ENCODE data around the gene TRIO.

TRIO gene

DNA sequence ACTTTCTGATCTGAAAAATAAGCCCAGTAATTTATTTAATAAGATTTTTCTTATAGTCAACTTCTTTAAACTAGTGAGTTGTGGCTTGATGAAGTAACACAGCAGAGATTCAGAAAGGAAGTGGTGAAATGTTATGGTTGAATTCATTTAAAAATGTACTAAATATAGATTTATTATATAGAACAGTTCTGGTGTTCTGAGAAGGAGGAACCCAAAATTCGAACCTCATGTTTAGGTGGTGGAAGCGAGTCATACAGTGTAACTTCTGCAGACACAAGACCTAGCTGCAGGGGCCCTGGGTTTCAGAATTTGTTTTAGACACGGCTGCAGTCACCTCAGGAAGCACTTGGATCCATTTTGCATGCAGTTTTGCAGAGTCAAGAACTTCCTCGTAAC lies 188.2 kb downstream of the TRIO start:
- DNase-seq (ENCODE audit: low read depth, low spot score): no peak
- H3K27ac ChIP-seq: no peak overlapping the region

DNA sequence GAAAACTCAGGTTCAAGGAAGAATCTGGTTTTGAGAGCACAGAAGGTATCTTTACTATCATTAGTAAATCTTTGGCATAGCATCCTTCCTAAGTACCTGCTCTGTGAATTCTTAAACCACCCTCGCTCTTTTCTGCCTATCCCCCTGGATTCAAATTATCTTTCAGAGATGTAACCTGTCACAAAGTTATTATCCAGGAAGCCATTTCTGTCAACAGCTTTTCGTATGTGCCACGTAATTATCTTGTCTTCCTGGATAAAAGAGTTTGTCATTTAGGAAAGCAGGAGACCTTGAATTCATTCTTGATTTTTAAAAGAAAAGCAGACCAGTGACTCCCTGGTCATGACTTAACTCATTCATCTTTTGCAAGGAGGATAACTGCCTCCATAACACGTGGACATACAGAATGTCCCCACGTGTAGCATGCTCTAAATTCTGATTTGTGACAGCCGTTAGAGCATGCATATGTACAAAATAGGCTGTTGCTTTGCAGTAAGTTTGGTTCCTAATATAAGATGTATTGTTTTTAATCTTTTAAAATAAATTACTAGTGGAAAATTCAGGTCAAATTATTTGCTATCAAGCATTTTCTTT lies 189.0 kb downstream of the TRIO start:
- no peak for DNase-seq (ENCODE audit: low read depth, low spot score)
- no peak overlapping the region for H3K27ac ChIP-seq

DNA sequence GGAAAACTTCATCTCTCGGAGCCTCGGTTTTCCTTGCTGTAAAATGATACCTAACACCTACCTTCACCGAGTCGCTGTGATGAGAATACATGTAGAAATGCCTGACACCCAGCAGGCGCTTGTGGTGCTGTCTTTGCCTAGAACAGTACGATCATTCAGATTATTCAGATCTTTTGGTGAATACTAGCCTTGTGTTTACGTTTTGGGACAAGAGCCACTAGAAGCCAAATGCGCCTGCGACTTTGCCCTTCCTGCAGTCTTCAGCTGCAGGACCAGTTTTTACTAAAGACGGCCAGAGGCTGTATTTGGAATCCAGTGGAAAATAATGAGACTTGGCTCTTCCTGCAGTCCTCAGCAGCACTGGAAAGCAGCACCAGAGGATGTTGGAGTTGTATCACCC lies 189.6 kb downstream of the TRIO start:
- DNase-seq (ENCODE audit: low read depth, low spot score): no peak
- H3K27ac ChIP-seq: no peak overlapping the region

DNA sequence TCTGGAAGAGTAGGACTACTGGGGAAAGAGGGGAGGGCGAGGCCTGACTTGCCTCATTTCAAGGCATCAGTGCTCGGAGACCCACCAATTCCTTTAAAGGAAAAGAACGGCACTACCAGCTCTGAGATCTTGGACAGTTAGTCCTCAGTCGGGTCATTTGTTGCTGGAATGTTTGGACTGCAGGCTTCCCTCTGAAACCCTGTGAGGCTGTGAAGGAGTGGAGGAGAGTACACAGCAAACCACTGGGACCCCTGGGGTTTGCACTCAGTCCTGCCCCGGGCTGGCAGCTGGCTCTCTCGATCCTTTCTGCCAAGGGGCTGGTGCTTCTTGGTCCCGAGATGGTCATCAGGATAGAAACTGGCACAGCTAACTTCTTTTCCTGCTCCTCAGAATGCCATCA lies 194.5 kb downstream of the TRIO start:
- DNase-seq (ENCODE audit: low read depth, low spot score): no peak
- H3K27ac ChIP-seq: no peak overlapping the region

DNA sequence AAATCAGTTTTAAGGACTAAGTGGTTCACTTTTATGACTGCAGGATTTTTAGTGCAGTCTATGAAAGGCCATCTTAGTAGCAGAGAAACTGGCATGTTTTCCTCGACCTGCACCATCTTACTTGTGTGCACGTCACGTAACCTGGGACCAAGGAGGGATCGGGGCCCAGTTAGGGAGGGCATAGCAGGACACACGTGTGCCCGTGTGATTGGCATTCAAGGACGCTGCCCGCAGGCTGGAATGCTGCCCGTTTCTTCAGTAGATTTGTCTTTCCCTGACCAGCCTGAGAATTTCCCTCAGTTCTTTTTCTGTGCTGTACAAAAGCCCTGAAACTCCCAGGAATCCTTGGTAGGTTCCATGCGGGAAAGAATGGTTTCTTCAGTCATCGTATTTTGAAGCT lies 196.3 kb downstream of the TRIO start:
- H3K27ac ChIP-seq: no peak overlapping the region
- DNase-seq (ENCODE audit: low read depth, low spot score): no peak

DNA sequence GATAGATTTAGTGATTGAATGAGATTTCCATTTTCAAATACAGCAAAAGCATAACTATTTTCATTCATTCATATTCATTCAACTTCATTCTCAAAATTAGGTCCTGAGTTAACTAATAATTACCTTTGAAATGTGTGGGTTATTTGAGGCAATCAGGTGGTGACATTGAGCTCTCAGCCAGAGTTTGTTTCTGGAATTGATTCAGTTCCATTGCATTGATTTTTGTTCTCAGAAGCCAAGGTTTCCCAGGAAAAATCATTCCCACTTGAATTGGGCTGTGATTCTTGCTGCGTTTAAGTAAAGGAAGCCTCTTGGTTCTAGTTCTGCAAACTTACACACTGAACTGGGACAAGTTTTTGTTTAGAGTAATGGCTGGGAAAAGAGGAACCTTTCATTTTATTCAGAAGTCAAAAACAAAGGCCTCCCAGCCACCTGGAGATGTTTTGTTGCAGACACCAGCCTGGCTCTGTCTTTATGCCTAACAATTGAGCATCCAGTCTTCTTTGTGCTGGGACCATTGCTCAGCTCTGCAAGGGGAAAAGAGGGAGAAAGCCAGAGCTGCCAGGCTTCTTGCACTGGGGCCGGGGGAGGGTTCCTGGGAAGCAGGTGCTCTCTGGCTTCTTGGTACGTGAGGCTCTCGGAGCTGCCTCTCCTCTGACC lies 198.6 kb downstream of the TRIO start:
- no peak overlapping the region for H3K27ac ChIP-seq
- DNase-seq (ENCODE audit: low read depth, low spot score): no peak

DNA sequence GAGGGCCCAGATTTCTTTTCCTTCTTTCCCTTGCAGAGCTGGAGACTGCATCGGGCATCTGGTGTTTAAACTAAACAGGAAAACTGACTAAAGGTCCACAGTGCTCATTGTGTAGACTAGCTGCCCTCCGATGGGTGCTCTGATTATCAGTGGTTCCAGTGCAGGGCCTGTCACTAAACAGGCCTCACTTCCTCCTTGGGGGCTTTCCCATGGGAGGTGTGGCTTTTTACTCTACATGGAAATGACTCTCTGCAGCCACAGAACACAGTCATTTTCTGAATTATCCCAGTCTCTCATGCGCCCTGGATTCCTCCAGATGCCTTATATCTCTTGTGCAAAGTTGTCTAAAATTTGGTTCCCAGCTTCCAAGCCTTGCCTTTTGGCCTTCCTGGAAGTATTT lies 199.2 kb downstream of the TRIO start:
- no peak overlapping the region for H3K27ac ChIP-seq
- no peak for DNase-seq (ENCODE audit: low read depth, low spot score)

DNA sequence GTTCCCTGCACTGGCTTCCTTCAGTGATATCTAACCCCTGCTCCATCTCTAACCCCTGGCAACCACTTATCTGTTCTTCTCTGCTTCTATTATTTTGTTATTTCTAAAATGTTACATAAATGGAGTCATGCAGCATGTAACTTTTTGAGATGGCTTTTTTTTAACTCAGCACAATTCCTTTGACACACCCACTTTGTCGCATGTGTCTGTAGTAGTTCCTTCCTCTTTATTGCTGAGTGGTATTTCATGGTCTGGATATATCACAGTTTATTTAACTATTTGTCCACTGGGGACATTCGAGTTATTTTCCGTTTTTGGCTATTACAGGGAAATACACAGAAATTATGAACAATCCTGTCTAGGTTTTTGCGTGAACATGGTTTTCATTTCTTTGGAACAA lies 200.2 kb downstream of the TRIO start:
- H3K27ac ChIP-seq: no peak overlapping the region
- no peak for DNase-seq (ENCODE audit: low read depth, low spot score)

DNA sequence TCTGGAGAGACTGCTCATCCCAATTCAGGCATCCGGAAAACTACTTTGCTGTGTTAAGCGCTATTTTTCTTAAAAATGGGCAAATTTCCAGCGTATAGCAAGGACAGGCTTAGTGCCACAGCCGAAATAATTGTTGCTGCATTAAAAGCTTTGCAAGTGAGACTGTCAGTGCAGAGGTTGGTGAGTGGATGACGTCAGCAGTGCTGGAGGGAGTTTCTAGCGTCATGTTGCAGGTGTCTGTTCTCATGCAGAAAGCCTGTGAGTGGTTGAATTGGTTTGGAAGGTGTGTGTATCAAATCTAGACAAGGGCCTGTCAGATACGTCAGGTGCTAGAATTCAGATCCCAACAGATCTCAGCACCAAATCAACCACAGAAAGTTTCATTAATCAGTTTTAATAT lies 204.4 kb downstream of the TRIO start:
- H3K27ac ChIP-seq: no peak overlapping the region

DNA sequence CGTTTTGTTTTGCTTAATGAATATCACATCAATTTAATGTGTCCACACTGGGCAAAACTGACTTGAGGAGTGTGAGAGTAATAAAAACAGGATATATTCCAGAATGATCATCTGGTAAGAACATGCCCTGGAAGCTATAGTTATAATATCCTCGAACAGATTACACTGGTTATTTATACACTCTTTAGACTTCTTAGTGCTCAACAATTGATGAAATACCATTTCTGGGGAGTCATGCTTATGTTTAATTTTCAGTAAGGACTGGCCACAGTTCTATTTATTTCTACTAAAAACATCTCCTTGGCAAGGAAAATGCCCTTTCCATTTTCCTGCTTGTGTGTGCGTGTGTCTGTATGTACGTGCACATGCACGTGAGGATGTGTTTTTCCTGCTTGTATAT lies 205.0 kb downstream of the TRIO start:
- DNase-seq (ENCODE audit: low read depth, low spot score): no peak
- no peak overlapping the region for H3K27ac ChIP-seq

More for the DNA sequence above, 204.4 kb downstream of the TRIO start:
- DNase-seq (ENCODE audit: low read depth, low spot score): no peak

DNA sequence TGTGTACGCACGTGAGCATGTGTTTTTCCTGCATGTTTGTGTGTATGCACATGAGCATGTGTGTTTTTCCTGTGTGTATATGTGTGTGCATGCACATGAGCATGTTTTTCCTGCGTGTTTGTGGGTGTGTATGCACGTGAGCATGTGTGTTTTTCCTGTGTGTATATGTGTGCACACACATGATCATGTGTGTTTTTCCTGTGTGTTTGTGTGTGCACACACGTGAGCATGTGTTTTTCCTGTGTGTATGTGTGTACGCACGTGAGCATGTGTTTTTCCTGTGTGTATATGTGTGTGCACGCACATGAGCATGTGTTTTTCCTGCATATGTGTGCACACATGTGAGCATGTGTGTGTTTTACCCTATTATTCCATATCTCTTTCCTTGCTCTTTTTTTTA lies 205.9 kb downstream of the TRIO start:
- no peak overlapping the region for H3K27ac ChIP-seq
- DNase-seq (ENCODE audit: low read depth, low spot score): no peak

DNA sequence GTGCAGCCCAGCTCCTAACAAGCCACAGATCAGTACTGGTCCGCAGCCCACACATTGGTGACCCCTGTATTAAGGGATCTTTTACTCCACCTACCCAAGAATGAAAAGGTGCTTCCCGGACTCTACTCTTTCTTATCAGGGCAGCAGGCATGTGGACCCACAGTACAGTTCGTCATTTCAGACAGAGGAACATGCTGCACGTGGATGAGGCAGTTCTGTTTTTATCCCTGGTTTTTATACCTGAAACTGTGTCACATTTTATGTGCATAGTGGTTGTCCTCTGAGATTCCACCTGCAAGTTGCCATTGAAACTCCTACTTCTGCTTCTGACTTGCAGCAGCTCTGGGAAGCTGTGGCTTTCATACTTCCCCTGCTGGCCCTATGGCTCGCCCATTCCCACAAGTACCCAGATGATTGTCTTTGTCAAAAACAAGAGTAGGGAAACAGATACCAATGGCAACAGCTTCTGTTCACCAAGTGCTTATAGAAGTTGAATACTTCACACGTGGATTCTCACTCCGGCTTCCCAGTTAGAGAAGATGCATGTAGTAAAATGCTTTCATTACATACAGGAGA lies 208.0 kb downstream of the TRIO start:
- no peak overlapping the region for H3K27ac ChIP-seq
- DNase-seq (ENCODE audit: low read depth, low spot score): no peak

DNA sequence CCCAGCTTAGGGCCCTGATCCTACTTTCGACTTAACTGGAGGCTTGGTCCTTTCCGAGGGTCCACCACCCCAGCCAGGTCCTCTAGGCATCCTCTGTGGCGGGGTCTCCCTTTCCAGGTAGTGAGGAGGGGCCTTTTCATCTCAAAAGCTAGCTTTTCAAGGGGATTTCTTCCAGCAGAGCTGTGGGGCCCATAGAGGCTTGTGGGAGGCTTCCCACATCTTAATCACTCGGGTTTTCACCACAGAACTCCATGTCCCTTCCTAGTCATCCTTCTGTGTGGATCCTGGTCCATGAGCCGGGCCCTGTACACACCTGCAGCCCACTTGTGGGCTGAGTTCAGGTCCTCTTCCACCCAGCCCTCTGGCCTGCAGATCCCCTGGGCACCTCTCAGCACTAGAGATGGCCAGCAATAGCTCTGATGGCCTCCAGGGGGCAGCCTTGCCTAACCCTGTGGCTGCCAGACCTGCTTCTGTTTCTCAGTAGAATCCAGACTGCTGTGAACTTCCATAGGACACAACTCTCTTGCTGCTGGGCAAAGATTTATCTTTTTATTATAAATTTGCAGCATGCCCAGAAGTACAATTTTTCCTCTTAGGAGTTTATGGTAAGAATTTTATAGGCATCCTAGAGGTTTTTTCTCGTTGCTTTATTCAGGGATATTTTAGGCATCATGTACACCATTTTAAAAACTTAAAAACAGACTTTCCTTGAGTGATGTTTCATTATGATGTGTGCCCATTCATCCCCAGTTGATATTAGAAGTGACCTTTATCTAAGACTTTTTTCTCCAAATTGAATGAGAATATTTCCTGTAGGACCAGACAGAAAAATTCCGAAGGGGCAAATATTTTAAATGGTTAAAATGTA lies 208.9 kb downstream of the TRIO start:
- DNase-seq (ENCODE audit: low read depth, low spot score): peak; percentile 10
- no peak overlapping the region for H3K27ac ChIP-seq

DNA sequence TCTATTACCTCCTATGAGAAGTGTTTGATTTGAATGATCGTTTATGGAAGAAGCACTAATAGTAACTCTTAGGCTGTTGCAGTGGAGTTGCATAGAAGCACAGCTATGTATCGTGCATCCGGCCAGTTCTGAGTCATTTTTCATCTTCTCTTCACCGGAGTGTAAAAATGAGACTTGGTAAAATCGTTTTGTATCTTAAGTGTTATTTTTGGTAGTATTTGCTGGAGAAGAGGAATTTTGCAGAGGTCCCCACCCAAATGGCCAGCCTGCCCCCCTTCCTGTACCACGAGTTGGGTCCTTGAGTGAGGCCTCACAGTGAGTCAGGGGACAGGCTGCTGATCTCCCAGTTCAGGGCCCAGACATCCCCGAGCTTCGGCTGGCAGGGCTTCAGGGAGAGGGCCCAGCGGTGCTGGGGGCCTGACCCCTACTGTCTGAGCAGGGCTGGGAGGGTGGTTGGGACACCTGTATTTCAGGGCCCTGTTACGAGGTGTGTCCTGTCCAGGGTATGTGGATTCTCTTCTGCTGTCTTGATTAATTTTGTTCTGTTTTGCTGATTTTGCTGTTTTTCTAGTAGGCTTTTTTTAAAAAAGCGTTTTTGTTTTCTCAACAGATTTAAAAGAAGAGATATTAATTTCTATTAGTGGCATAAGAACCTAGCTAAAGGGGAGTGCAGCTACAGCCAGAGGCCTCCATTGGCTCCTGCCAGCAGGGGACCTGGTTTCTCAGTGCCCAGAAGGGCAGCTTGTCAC lies 210.8 kb downstream of the TRIO start:
- DNase-seq (ENCODE audit: low read depth, low spot score): no peak
- H3K27ac ChIP-seq: no peak overlapping the region

DNA sequence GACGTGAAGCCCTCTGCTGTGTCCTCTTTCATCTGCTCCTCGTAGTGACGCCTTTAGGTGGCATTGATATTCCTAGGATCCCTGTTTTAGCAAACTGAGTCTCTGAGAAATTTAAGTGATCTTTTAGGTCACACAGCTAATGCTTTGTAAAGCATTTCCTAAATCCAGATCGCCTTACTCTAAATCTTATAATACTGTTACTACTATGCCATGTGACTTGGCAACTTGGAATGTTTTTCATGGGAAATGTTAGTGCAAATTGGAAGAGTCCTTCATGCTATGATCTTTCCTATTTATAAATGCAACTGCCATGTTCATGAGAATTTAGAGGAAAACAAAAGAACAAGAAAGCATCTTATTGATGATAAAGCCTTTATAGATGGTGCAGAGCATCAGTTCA lies 212.2 kb downstream of the TRIO start:
- no peak overlapping the region for H3K27ac ChIP-seq
- no peak for DNase-seq (ENCODE audit: low read depth, low spot score)

DNA sequence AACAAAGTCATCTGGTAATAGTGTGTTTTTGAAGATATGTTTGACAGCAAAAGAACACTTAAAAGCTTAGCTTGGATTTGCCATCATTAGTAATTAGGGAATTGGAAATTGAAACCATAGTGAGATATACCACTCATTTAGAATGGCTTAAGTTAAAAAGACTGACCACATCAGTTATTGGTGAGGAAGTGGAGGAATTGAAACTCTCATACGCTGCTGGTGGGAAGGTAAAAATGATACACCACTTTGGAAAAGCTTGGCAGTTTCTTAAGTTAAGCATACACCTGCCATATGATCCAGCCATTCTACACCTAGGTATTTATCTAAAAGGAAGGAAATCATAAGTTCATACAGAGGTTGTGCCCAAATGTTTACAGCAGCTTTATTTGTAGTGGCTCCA lies 213.2 kb downstream of the TRIO start:
- no peak for DNase-seq (ENCODE audit: low read depth, low spot score)
- H3K27ac ChIP-seq: no peak overlapping the region

DNA sequence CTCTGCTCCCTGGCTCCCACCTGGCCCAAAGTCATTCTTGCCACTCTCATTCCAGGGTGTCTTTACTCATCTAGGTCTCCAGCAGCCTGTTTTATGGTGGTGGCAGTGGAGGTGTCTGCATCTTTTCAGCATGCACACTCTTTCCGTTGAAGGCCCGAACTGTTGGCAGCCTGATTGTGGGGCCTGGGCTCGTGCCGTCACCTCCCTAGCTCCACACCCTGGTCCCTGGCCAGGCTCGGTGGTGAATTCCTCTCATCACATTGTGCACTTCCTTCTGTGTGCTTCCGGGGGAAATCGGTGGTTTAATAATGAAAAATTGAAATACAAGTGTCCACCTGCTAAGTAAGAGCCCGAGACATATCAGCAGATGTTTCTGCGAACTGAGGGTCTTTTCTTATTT lies 214.3 kb downstream of the TRIO start:
- no peak for DNase-seq (ENCODE audit: low read depth, low spot score)
- H3K27ac ChIP-seq: no peak overlapping the region

DNA sequence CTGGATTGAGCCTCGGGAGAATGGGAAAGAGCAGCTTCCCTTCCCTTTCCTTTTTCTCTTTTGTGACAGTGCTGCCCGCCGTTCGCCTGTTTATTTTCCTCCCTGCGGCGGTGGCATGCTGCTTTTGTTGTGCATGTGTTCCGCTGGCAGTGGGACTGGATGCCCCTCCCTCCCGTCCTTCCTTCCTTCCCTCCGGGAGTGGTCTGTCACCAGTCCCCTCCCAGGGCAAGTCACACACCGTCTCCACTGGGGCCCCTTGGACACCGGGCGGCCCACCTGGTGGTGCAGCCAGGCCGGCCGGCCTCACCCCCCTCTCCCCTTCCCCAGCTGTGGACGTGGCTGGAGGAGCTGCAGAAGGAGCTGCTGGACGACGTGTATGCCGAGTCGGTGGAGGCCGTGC lies 214.7 kb downstream of the TRIO start:
- no peak for DNase-seq (ENCODE audit: low read depth, low spot score)
- H3K27ac ChIP-seq: no peak overlapping the region

DNA sequence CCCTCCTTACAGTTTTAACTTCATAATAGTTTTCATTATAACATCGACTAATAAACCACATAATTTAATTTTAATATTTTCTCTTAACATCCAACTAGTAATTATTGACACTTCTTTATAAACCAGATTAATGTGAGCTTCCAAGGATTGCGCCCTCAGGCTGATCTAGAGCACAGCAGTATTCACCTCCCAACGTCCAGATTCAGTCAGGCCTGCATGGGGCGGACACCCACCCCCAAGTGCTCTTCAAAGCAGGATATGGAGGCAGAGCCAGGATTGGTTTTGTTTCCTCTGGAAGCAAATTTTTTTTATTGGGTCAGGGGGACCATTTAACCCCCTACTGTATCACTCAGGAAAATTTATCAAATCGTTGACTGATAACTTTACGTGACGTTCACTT lies 215.4 kb downstream of the TRIO start:
- no peak for DNase-seq (ENCODE audit: low read depth, low spot score)
- no peak overlapping the region for H3K27ac ChIP-seq
